GM12892 (cell line): ENCODE results near the gene C10orf88.

Source experiments
- POLR2A ChIP-seq: IDR thresholded peaks from 2 replicates; pipeline ENCODE4 v1.6.1; 2011; ENCODE audit warnings: low read depth, low read length, control low read depth
- POLR2AphosphoS5 ChIP-seq: IDR thresholded peaks from 2 replicates; pipeline ENCODE4 v1.6.1; 2011; ENCODE audit warnings: low read depth, low read length, control low read depth
- TAF1 ChIP-seq: IDR thresholded peaks from 2 replicates; pipeline ENCODE4 v1.6.1; 2011; ENCODE audit warnings: low read depth, mild to moderate bottlenecking, control low read depth, low read length, borderline replicate concordance

DNA sequence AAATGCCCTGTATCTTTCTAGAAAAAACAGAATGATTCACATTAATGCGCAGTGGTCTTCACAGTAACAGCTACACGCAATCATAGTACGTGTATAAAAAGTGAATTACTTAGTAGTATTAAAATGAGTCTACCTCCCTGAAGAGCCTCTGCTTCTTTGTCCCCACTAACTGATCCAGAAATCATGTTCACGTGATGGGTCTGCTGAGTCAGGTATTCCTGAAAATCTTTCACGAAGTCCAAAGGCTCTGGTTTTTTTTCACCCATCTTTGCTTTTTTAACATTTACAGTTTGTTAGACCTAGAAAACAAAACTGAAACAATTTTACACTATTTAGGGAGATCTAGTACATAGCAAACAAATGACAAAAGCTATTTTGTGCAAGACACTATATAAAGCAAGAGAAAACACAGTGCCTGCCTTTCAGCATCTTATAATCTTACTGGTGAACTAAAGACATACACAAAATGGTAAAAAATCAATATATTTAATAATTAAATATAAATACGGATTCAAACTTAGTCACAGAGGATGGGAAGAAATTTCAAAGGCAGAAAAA, 44.4 kb upstream of the C10orf88 start:
- TF ChIP-seq POLR2A = no peak
- TF ChIP-seq POLR2AphosphoS5 = no peak
- no peak for TF ChIP-seq TAF1
